ENCODE data around the gene FXYD3.

The FXYD3 gene

DNA sequence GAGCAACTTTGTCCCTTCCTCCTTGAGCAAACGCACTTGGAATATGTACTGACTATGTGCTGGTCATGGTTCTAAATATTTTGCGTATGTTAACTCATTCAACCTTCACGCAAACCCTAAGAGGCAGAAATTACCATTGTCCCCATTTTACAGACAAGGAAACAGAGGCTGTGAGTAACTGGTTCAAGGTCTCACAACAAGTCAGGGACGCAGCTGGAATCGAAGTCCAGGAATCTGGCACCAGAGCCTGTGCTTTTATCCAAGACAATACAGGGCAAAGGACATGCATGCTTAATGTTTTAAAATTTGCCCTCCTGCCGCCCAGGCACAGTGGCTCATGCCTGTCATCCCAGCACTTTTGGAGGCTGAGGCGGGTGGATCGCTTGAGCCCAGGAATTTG lies 44.0 kb downstream of the FXYD3 start:
- no peak overlapping the region for H3K27ac ChIP-seq
- CTCF ChIA-PET = interaction anchor here (1.0 kb wide), 1 partner anchor 111 kb away, joined by 3 read pairs; no protein-coding TSS in a partner anchor
- POLR2A ChIA-PET (ENCODE audit: low non-redundant PET) = interaction anchor here (0.7 kb wide), 1 partner anchor 96 kb away, joined by 5 read pairs; no protein-coding TSS in a partner anchor
- TF ChIP-seq, protein P1, sequence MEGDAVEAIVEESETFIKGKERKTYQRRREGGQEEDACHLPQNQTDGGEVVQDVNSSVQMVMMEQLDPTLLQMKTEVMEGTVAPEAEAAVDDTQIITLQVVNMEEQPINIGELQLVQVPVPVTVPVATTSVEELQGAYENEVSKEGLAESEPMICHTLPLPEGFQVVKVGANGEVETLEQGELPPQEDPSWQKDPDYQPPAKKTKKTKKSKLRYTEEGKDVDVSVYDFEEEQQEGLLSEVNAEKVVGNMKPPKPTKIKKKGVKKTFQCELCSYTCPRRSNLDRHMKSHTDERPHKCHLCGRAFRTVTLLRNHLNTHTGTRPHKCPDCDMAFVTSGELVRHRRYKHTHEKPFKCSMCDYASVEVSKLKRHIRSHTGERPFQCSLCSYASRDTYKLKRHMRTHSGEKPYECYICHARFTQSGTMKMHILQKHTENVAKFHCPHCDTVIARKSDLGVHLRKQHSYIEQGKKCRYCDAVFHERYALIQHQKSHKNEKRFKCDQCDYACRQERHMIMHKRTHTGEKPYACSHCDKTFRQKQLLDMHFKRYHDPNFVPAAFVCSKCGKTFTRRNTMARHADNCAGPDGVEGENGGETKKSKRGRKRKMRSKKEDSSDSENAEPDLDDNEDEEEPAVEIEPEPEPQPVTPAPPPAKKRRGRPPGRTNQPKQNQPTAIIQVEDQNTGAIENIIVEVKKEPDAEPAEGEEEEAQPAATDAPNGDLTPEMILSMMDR (conservative IDR thresholded peaks at IDR 0.05; ENCODE audit: low read depth) = no peak
- no peak for DNase-seq (ENCODE audit: low spot score)

DNA sequence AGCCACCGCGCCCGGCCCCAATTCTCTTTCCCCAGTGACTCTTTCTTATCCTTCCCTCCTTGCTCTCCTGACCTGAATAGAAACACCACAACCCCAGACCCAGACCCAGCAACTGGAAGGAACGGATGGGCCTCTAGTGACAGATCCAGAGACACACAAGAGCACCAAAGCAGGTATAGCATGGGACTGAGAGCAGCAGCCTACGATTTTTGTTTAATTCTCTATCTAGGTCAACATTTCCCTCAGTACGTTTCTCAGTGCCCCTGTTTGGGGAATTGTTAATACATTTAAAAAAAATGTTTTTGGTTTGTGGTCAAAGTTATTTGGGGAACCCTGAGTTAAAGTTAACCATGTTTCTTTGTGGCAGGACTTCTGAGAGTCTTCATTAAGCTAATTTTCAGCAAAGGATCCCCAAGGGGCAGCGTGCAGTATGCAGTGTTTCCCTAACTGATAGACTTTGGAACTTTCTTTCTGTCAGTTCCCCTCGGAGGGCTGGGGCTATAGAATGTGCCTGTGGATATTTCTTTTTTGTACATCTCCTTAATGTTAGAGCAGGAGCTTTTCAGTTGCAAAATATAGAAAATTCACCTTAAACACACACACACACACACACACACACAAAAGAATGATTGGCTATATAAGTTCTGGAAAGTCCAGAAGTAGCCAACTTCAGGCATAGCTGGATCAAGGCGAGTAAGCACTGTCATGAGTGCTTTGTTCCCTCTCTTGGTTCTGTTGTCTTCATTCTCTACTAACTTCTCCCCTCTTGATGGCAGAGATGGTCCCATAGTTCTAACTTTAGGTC lies 45.2 kb downstream of the FXYD3 start:
- DNase-seq (ENCODE audit: low spot score) = no peak
- H3K27ac ChIP-seq = no peak overlapping the region
- CTCF ChIA-PET = interaction anchor here (0.6 kb wide), 1 partner anchor 87 kb away, joined by 5 read pairs; no protein-coding TSS in a partner anchor
- TF ChIP-seq, protein P1 (conservative IDR thresholded peaks at IDR 0.05; ENCODE audit: low read depth) = no peak
- POLR2A ChIA-PET (ENCODE audit: low non-redundant PET) = interaction anchor here (0.6 kb wide), 1 partner anchor 81 kb away, joined by 3 read pairs; no protein-coding TSS in a partner anchor

- TF ChIP-seq, protein P1 (conservative IDR thresholded peaks at IDR 0.05; ENCODE audit: low read depth) = no peak
- POLR2A ChIA-PET (ENCODE audit: low non-redundant PET) = no interaction called here
- no peak for DNase-seq (ENCODE audit: low spot score)
- H3K27ac ChIP-seq = no peak overlapping the region
- CTCF ChIA-PET = interaction anchor here (0.6 kb wide), 1 partner anchor 86 kb away, joined by 5 read pairs; no protein-coding TSS in a partner anchor
Observed at GRCh38 chr19:35161434-35161743, 45.8 kb downstream of the FXYD3 start.

GRCh38 chr19:35162471-35163326 lies 47.1 kb downstream of the FXYD3 start:
- CTCF ChIA-PET = interaction anchor here (0.5 kb wide), 1 partner anchor 109 kb away, joined by 3 read pairs; no protein-coding TSS in a partner anchor
- DNase-seq (ENCODE audit: low spot score) = peak; percentile 67
- POLR2A ChIA-PET (ENCODE audit: low non-redundant PET) = no interaction called here
- TF ChIP-seq, protein P1 (conservative IDR thresholded peaks at IDR 0.05; ENCODE audit: low read depth) = no peak
- no peak overlapping the region for H3K27ac ChIP-seq

- CTCF ChIA-PET = interaction anchor here (0.7 kb wide), 1 partner anchor 63 kb away, joined by 3 read pairs; no protein-coding TSS in a partner anchor
- no peak overlapping the region for H3K27ac ChIP-seq
- TF ChIP-seq, protein P1 (conservative IDR thresholded peaks at IDR 0.05; ENCODE audit: low read depth) = no peak
- DNase-seq (ENCODE audit: low spot score) = no peak
- POLR2A ChIA-PET (ENCODE audit: low non-redundant PET) = no interaction called here
Observed at GRCh38 chr19:35164418-35164817, 48.8 kb downstream of the FXYD3 start.

All from RWPE1 (cell line).